K562 (cell line): Measurements from ENCODE around the gene CHRM3. TPM values are rescaled to one million over a fixed set of nuclear protein-coding genes. Genes with fewer than 3 reads are reported as not detected.

Experiments used
- ATAC-seq: fragments of 200-7000 bp; cut with Tn5 transposase; 3 replicates; pipeline ENCODE4 v1.9.1; 2020; ENCODE audit warnings: moderate library complexity
- BruUV-seq: library from RNA; stranded (reverse); fragments of 400-500 nt; replicated peaks from 2 replicates; lab custom pipeline; 2021; lab: Mats Ljungman, UMichigan
- CTCF ChIA-PET: fragments of 300-600 bp; formaldehyde crosslinking; extraction: SDS; loops from one replicate; lab custom pipeline; 2021; ENCODE audit warnings: low intra/inter-chr PET ratio; lab: Yijun Ruan, JAX
- POLR2A ChIA-PET: fragments of 300-600, 350-650 bp; sonication (Branson Sonifier 250); formaldehyde crosslinking; extraction: SDS; loops from one replicate; lab custom pipeline; 2021; ENCODE audit warnings: antibody characterized with exemption, inconsistent platforms; lab: Yijun Ruan, JAX
- DNase-seq, 4 experiments: peaks; one replicate each; pipeline versions ENCODE4 v3.0.0 to v3.0.0-alpha.2; 2011 to 2018; ENCODE audit warnings: low spot score in 3 of 4, mixed read lengths in 3 of 4; ENCODE audit errors: extremely low read depth in 1 of 4
- FAIRE-seq: peaks from 2 replicates; lab custom pipeline; 2011; peaks lifted over from hg19 to GRCh38; lab: Jason Lieb, UNC
- H2AFZ ChIP-seq: 2 replicates; pipeline ENCODE4 v1.6.0; 2011; ENCODE audit warnings: low read depth, low read length, control low read depth, inconsistent platforms
- H3K27ac ChIP-seq: fragments of 200-600 bp; 3 replicates; pipeline ENCODE4 v1.8.0; 2011; ENCODE audit warnings: low read depth, mild to moderate bottlenecking, control low read depth, inconsistent platforms, low read length, moderate library complexity, mixed read lengths; ENCODE audit errors: extremely low read depth
- H3K27me3 ChIP-seq, 2 experiments: fragments of 300-600 bp in 1 of 2; 2 replicates in 1 of 2; 3 replicates in 1 of 2; pipeline versions ENCODE4 v1.6.0 to v1.8.0; 2011; ENCODE audit warnings: inconsistent platforms in 2 of 2, low read length in 2 of 2, mild to moderate bottlenecking in 1 of 2, mixed read lengths in 1 of 2, moderate library complexity in 1 of 2; ENCODE audit not compliant: control insufficient read depth in 2 of 2, insufficient read depth in 2 of 2
- H3K36me3 ChIP-seq: fragments of 300-600 bp; 3 replicates; pipeline ENCODE4 v1.8.0; 2011; ENCODE audit warnings: mild to moderate bottlenecking, low read length, inconsistent platforms; ENCODE audit not compliant: control insufficient read depth, insufficient read depth
- H3K4me1 ChIP-seq, 2 experiments: fragments of 200-600 bp in 1 of 2; replicated peaks in 1 of 2; 2 replicates in 1 of 2; 3 replicates in 1 of 2; pipeline versions ENCODE4 v1.5.1 to v1.8.0; 2011; ENCODE audit warnings: inconsistent platforms in 2 of 2, low read length in 2 of 2, mild to moderate bottlenecking in 1 of 2, mixed read lengths in 1 of 2, moderate library complexity in 1 of 2; ENCODE audit not compliant: control insufficient read depth in 2 of 2, insufficient read depth in 2 of 2
- H3K4me2 ChIP-seq: 2 replicates; pipeline ENCODE4 v1.6.1; 2011; ENCODE audit warnings: low read length, control low read depth, inconsistent platforms, mixed read lengths; ENCODE audit not compliant: insufficient read depth
- H3K4me3 ChIP-seq: fragments of 200-600 bp; sonication (generic), shearing (Covaris generic); 2 replicates; pipeline ENCODE4 v1.5.1; 2016; ENCODE audit warnings: control low read depth, inconsistent platforms
- H3K79me2 ChIP-seq: fragments of 200-600 bp; 3 replicates; pipeline ENCODE4 v1.8.0; 2011; ENCODE audit warnings: low read length, inconsistent platforms; ENCODE audit not compliant: control insufficient read depth, insufficient read depth
- H3K9ac ChIP-seq, 2 experiments: 2 replicates each; pipeline versions ENCODE4 v1.6.0 to v1.6.1; 2011; ENCODE audit warnings: low read depth in 2 of 2, low read length in 2 of 2, control low read depth in 1 of 2, inconsistent platforms in 1 of 2, mild to moderate bottlenecking in 1 of 2, mixed read lengths in 1 of 2; ENCODE audit not compliant: insufficient read depth in 1 of 2
- H3K9me1 ChIP-seq: one replicate; pipeline ENCODE4 v1.6.0; 2011; ENCODE audit warnings: inconsistent platforms, mild to moderate bottlenecking, low read length, moderate library complexity; ENCODE audit not compliant: control insufficient read depth, insufficient read depth
- H3K9me3 ChIP-seq: replicated peaks from 2 replicates; pipeline ENCODE4 v1.5.1; 2011; ENCODE audit warnings: low read depth, low read length, inconsistent platforms; ENCODE audit not compliant: control insufficient read depth, insufficient read depth
- H4K20me1 ChIP-seq: replicated peaks from 2 replicates; pipeline ENCODE4 v1.6.1; 2011; ENCODE audit warnings: low read length, inconsistent platforms, mixed read lengths; ENCODE audit not compliant: control insufficient read depth, insufficient read depth
- CBX5 ChIP-seq: IDR thresholded peaks from 2 replicates; pipeline ENCODE4 v1.6.1; 2014; ENCODE audit warnings: low read depth, borderline replicate concordance
- NRF1 ChIP-seq, 2 experiments: fragments of 450-650 bp; IDR thresholded peaks in 1 of 2; conservative IDR thresholded peaks in 1 of 2; 2 replicates each; pipeline ENCODE4 v1.6.1; 2014; ENCODE audit warnings: mild to moderate bottlenecking in 2 of 2
- RFX5 ChIP-seq: IDR thresholded peaks from 2 replicates; pipeline ENCODE4 v1.6.1; 2011; ENCODE audit warnings: low read depth, mild to moderate bottlenecking, improper control_type of control experiment, low read length
- SIX5 ChIP-seq, 2 experiments: IDR thresholded peaks; 2 replicates each; pipeline ENCODE4 v1.6.1; 2011; ENCODE audit warnings: low read length in 2 of 2, borderline replicate concordance in 1 of 2, low read depth in 1 of 2, mild to moderate bottlenecking in 1 of 2, moderate library complexity in 1 of 2; ENCODE audit not compliant: insufficient read depth in 1 of 2
- U2AF2 ChIP-seq: fragments of 200-400 bp; formaldehyde crosslinking; optimal IDR thresholded peaks from 2 replicates; pipeline ENCODE3; 2017; ENCODE audit warnings: low read depth, mild to moderate bottlenecking, low read length
- ZEB2 ChIP-seq: fragments of 450-650 bp; IDR thresholded peaks from 2 replicates; pipeline ENCODE4 v1.6.1; 2016
- WGBS: fragments of 100-300 bp; shearing (Covaris generic); methylation state at CpG from one replicate; pipeline ENCODE4 v1.1.6; 2016; ENCODE audit warnings: low coverage, mixed read lengths; ENCODE audit not compliant: insufficient coverage; ENCODE audit errors: missing lambda C conversion rate; 5-methylcytosine and 5-hydroxymethylcytosine counted together
- in situ Hi-C: fragments of 300-500 bp; cut with MboI; formaldehyde crosslinking; loops from 4 replicates; pipeline ENCODE4 v1.15.0; 2018; ENCODE audit warnings: inconsistent platforms, mixed read lengths
- intact Hi-C: fragments of 100-400 bp; cut with micrococcal nuclease; formaldehyde crosslinking; loops from 2 replicates; pipeline ENCODE4 v1.14.2; 2022
- polyA plus RNA-seq, 8 experiments: library from polyadenylated mRNA; depleted of rRNA in 4 of 8; stranded (reverse) in 5 of 8; unstranded in 3 of 8; fragments of >200 nt; fragmentation: Nextera tagmentation in 2 of 8; fragmentation: Illumina TruSeq in 1 of 8; extraction: Ambion mirVana in 2 of 8; extraction: Trizol in 1 of 8; gene quantifications; 2 replicates each; pipeline versions ENCODE4 v1.2.1 to v1.2.3, GENCODE V29; 2011 to 2014; ENCODE audit warnings: inconsistent platforms in 1 of 8, missing spikeins in 1 of 8
- total RNA-seq, 7 experiments: library from RNA; depleted of rRNA in 6 of 7; stranded (reverse); fragments of >200 nt in 6 of 7; fragmentation: Illumina TruSeq in 2 of 7; extraction: Trizol in 2 of 7; gene quantifications; 2 replicates each; pipeline versions ENCODE4 v1.2.1 to v1.2.3, GENCODE V29; 2011 to 2021; ENCODE audit warnings: low replicate concordance in 1 of 7
- TF ChIP-seq, protein P1 (sequence below): sonication (generic); formaldehyde crosslinking; IDR thresholded peaks from 2 replicates; pipeline ENCODE4 v1.8.0; 2023; ENCODE audit warnings: mild to moderate bottlenecking, missing genetic modification reagents
- TF ChIP-seq, protein P2 (sequence below): sonication (generic); formaldehyde crosslinking; IDR thresholded peaks from 2 replicates; pipeline ENCODE4 v1.8.0; 2022; ENCODE audit warnings: mild to moderate bottlenecking, missing genetic modification reagents
- TF ChIP-seq, protein P3 (sequence below): fragments of 250-450 bp; sonication (Bioruptor Pico); IDR thresholded peaks from 2 replicates; pipeline ENCODE4 v1.8.0; 2021; ENCODE audit warnings: borderline replicate concordance, mild to moderate bottlenecking, moderate library complexity; ENCODE audit not compliant: poor library complexity, severe bottlenecking

The CHRM3 gene
- total and polyA plus RNA-seq, 9 of the 15 experiments (the other 6 are each of a cell fraction or from before 2014, with no cell fraction given): 0.03 to 0.18 (median 0.05) TPM; not detected in 4

DNA sequence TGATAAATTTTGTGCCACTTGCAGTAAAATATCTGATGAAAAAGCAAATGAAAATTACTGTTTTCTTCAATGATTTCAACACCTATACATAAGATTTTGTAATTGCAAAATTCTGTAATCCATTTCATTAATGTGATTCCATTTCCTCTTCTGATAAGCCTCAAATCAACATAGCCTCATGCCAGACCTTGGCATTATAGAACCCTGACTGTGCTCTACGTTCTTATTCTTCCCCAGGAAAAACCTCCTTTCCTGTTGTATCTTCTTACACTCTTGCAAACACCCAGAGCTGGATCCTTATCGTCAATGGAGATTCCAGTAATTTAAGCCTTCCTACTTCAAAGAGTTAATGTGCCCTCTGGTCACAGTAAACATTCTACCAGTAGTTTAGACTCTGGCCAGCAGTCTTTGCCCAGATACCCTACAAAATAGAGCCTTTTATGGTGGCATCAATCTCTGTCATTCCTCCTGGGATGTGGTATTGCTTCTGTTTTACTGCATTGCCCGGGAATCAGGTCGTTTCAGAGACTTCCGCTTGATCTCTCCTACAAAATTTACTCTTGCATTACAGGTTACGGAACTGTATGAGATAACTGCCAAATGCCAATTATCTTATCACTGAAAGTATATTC, 48.5 kb upstream of the CHRM3 start:
- POLR2A ChIA-PET: no interaction called here
- TF ChIP-seq SIX5 (IDR thresholded peaks at IDR 0.05; ENCODE audit: borderline replicate concordance in 1 of 2, insufficient read depth in 1 of 2, low read depth in 1 of 2, low read length in 2 of 2): no peak
- no peak for TF ChIP-seq RFX5
- TF ChIP-seq, all 486 proteins: peak for 0
- CTCF ChIA-PET: no interaction called here
- no peak for FAIRE-seq
- no peaks in the 10 kb centered on the region for H3K4me1 ChIP-seq
- H3K79me2 ChIP-seq: no peaks in the 10 kb centered on the region
- in situ Hi-C loops: no loop called here
- no peak overlapping the region for H3K9ac ChIP-seq
- no peak overlapping the region for H3K27ac ChIP-seq
- WGBS: 0% methylated on average over 6 of the region's 6 CpGs
- H3K9me1 ChIP-seq: no peaks in the 10 kb centered on the region
- no peaks in the 10 kb centered on the region for H3K36me3 ChIP-seq
- H3K9me3 ChIP-seq: peaks cover 2% of the 10 kb centered on the region
- no peak for DNase-seq
- no peak for ATAC-seq
- intact Hi-C loops: no loop called here
- H3K27me3 ChIP-seq: no peaks in the 10 kb centered on the region
- no peak overlapping the region for H3K4me3 ChIP-seq
- BruUV-seq: no TSS peak
- H4K20me1 ChIP-seq: no peaks in the 10 kb centered on the region
- no peak overlapping the region for H3K4me2 ChIP-seq
- no peak overlapping the region for H2AFZ ChIP-seq

DNA sequence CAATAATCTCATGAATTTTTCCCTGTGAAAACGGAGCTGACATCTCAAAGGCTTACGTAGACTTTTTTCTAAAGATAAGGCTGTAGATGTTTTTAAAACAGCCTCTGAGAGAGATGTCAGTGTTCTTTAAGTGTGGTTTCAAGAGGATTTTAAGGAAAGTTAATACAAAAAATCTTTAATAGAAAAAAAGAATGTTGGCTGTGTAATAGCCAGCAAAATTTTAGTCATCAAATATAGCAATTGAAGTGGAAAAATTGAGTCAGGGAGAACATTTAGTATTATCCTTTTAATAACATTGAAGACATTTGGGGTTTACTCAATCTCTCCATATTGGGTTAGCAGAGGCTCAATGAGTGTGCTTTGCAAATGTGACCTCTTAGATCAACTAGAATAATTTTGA, 38.6 kb upstream of the CHRM3 start:
- 12% methylated on average over 2 of the region's 2 CpGs for WGBS
- no TSS peak for BruUV-seq
- Histone ChIP-seq H3K27ac (no peak overlapping the region), H3K9me3 (no peaks in the 10 kb centered on the region; the same call in 1 of the 2 replicates), H3K4me1 (no peaks in the 10 kb centered on the region), H3K36me3 (no peaks in the 10 kb centered on the region), H3K27me3 (no peaks in the 10 kb centered on the region), H3K9ac (no peak overlapping the region), H3K4me2 (no peak overlapping the region), H3K9me1 (no peaks in the 10 kb centered on the region), H3K79me2 (no peaks in the 10 kb centered on the region), H2AFZ (no peak overlapping the region), H4K20me1 (no peaks in the 10 kb centered on the region), H3K4me3 (no peak overlapping the region)
- ATAC-seq (no peak), DNase-seq (no peak), FAIRE-seq (no peak)
- ChIA-PET POLR2A (no interaction called here), CTCF (no interaction called here)
- intact Hi-C loops: no loop called here
- in situ Hi-C loops: no loop called here
- TF ChIP-seq U2AF2 (no peak), NRF1 (conservative IDR thresholded peaks at IDR 0.05 in 1 of 2, IDR thresholded peaks at IDR 0.05 in 1 of 2) (no peak), ZEB2 (no peak), CBX5 (no peak)
- TF ChIP-seq, protein P1, sequence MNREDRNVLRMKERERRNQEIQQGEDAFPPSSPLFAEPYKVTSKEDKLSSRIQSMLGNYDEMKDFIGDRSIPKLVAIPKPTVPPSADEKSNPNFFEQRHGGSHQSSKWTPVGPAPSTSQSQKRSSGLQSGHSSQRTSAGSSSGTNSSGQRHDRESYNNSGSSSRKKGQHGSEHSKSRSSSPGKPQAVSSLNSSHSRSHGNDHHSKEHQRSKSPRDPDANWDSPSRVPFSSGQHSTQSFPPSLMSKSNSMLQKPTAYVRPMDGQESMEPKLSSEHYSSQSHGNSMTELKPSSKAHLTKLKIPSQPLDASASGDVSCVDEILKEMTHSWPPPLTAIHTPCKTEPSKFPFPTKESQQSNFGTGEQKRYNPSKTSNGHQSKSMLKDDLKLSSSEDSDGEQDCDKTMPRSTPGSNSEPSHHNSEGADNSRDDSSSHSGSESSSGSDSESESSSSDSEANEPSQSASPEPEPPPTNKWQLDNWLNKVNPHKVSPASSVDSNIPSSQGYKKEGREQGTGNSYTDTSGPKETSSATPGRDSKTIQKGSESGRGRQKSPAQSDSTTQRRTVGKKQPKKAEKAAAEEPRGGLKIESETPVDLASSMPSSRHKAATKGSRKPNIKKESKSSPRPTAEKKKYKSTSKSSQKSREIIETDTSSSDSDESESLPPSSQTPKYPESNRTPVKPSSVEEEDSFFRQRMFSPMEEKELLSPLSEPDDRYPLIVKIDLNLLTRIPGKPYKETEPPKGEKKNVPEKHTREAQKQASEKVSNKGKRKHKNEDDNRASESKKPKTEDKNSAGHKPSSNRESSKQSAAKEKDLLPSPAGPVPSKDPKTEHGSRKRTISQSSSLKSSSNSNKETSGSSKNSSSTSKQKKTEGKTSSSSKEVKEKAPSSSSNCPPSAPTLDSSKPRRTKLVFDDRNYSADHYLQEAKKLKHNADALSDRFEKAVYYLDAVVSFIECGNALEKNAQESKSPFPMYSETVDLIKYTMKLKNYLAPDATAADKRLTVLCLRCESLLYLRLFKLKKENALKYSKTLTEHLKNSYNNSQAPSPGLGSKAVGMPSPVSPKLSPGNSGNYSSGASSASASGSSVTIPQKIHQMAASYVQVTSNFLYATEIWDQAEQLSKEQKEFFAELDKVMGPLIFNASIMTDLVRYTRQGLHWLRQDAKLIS (CRISPR knock-in tag): no peak
- TF ChIP-seq, protein P2, sequence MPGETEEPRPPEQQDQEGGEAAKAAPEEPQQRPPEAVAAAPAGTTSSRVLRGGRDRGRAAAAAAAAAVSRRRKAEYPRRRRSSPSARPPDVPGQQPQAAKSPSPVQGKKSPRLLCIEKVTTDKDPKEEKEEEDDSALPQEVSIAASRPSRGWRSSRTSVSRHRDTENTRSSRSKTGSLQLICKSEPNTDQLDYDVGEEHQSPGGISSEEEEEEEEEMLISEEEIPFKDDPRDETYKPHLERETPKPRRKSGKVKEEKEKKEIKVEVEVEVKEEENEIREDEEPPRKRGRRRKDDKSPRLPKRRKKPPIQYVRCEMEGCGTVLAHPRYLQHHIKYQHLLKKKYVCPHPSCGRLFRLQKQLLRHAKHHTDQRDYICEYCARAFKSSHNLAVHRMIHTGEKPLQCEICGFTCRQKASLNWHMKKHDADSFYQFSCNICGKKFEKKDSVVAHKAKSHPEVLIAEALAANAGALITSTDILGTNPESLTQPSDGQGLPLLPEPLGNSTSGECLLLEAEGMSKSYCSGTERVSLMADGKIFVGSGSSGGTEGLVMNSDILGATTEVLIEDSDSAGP (CRISPR knock-in tag): no peak
- TF ChIP-seq, protein P3, sequence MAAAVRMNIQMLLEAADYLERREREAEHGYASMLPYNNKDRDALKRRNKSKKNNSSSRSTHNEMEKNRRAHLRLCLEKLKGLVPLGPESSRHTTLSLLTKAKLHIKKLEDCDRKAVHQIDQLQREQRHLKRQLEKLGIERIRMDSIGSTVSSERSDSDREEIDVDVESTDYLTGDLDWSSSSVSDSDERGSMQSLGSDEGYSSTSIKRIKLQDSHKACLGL (CRISPR knock-in tag): no peak
